Muscle of leg (tissue), 11 donors: ENCODE measurements around the gene MID2. TPM values are rescaled to one million over a fixed set of nuclear protein-coding genes. Genes with fewer than 3 reads are reported as not detected.

ENCODE experiments used
- DNase-seq: peaks from one replicate; pipeline ENCODE4 v3.0.0; 2013
- H3K27ac ChIP-seq: one replicate; pipeline ENCODE4 v1.5.1; 2013; ENCODE audit warnings: mild to moderate bottlenecking, low read length, control low read depth
- H3K27me3 ChIP-seq: one replicate; pipeline ENCODE4 v1.6.1; 2013; ENCODE audit warnings: low read length; ENCODE audit not compliant: control insufficient read depth, insufficient read depth
- H3K36me3 ChIP-seq: one replicate; pipeline ENCODE4 v1.6.1; 2013; ENCODE audit warnings: low read length; ENCODE audit not compliant: control insufficient read depth, insufficient read depth
- H3K4me1 ChIP-seq: one replicate; pipeline ENCODE4 v1.6.1; 2013; ENCODE audit warnings: low read length; ENCODE audit not compliant: control insufficient read depth, insufficient read depth
- H3K4me3 ChIP-seq: one replicate; pipeline ENCODE4 v1.5.1; 2013; ENCODE audit warnings: low read length, control low read depth
- H3K9me3 ChIP-seq: replicated peaks from 2 replicates; pipeline ENCODE4 v1.6.1; 2013; ENCODE audit warnings: low read depth, low read length; ENCODE audit not compliant: control insufficient read depth
- WGBS: methylation state at CpG from one replicate; pipeline ENCODE4 v1.1.5; 2013; ENCODE audit warnings: missing lambda C conversion rate; ENCODE audit not compliant: insufficient coverage; 5-methylcytosine and 5-hydroxymethylcytosine counted together
- polyA plus RNA-seq, 8 donors: library from polyadenylated mRNA; unstranded; fragments of 120-200 nt; gene quantifications; one replicate each; pipeline versions ENCODE4 v1.2.1 to v1.2.3, GENCODE V29; 2013; ENCODE audit warnings: inconsistent platforms in 1 of 8, low replicate concordance in 1 of 8; ENCODE audit not compliant: insufficient read length in 8 of 8, insufficient read depth in 1 of 8
- total RNA-seq: library from RNA; stranded (reverse); fragments of 120-200 nt; gene quantifications from one replicate; pipeline ENCODE4 v1.2.4, GENCODE V29; 2013

Gene MID2
- total and polyA plus RNA-seq, 9 donors, result 5.0 to 11.3 (median 6.6) TPM

DNA sequence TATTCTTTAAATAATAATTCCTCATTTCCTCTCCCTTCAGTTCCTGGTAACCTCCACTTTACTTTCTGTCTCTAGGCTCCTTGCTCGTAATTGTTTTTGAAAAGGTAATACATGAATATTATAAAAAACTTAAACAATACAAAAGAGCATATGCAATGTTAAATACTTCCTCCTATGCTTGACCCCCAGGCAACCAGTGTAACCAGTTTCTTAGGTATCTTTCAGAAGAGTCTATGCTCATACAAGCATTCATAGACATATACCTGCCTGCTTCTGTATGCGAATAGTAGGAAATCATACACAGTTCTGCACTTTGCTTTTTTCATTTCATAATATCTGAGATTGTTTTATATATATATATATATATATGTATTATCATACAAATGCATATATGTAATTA, 2.6 kb upstream of the MID2 start:
- Histone ChIP-seq H3K27ac (no peak overlapping the region), H3K4me1 (peaks cover 7% of the 10 kb centered on the region), H3K4me3 (no peak overlapping the region), H3K27me3 (peaks cover 30% of the 10 kb centered on the region), H3K36me3 (no peaks in the 10 kb centered on the region), H3K9me3 (peaks cover 11% of the 10 kb centered on the region)
- DNase-seq, result no peak
- no CpG with 5 or more reads among the region's 2 CpGs for WGBS

DNA sequence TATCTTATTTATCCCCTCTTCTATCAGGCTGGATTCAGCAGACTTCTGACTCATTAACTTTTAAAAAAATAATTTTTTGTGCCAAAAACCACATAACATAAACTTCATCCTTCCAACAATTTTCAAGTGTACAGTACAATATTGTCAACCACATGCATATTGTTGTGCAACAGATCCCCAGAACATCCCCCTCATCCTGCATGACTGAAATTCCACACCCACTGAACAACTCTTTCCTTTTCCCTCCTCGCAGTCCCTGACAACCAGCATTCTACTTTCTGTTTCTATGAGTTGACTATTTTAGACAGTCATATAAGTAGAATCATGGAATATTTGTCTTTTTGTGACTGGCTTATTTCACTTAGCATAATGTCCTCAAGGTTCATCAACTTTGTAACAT, 2.2 kb upstream of the MID2 start:
- no CpG with 5 or more reads among the region's 1 CpG for WGBS
- Histone ChIP-seq H3K9me3 (peaks cover 10% of the 10 kb centered on the region), H3K4me1 (peaks cover 7% of the 10 kb centered on the region), H3K4me3 (no peak overlapping the region), H3K36me3 (no peaks in the 10 kb centered on the region), H3K27ac (no peak overlapping the region), H3K27me3 (peaks cover 34% of the 10 kb centered on the region)
- DNase-seq, result peak; percentile 30

DNA sequence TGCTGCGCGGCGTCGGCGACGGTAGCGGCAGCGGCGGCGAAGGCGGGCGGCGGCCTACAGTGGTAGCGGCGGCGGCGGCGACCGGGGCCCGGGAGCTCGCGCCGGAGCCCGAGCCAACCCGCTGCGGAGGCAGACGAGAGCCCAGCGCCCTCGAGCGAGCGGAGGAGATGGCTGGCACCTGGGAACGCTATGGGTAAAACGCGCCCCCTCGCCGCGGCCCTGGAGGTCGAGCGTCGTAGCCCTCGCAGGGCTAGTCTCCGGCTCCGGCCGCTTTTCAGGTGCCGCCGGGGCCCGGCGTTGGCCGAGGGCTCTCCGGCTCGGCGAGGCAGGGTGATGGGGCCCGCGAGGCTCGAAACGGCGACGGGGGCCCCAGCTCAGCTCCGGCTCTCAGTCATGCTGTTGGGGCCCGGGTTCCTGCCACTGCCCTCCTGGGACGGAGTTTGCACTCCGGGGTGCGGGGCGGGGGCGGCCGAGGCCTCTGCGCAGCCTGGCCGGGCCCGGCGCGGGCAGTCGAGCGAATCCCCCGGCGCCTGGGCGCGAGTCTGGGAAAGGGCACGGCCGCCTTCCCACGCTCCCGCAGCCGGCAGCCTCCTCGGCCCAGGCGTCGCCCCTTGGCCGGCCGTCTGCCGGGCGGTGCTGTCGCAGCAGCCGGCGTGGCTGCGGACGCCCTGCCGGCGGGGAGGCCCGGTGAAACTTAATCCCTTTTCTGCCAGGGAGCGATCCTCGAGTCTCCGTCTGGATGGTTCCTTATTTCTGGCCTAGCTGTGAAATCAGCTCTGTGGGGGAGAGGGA, 768 bp downstream of the MID2 start:
- WGBS, result 32% methylated on average over 98 of the region's 100 CpGs
- peak overlapping the region; percentile 85 for H3K27ac ChIP-seq
- peak; percentile 57 for DNase-seq
- peak overlapping the region; percentile 43 for H3K4me3 ChIP-seq
- no peaks in the 10 kb centered on the region for H3K9me3 ChIP-seq
- H3K4me1 ChIP-seq, result peaks cover 7% of the 10 kb centered on the region
- H3K36me3 ChIP-seq, result no peaks in the 10 kb centered on the region
- peaks cover 35% of the 10 kb centered on the region for H3K27me3 ChIP-seq

DNA sequence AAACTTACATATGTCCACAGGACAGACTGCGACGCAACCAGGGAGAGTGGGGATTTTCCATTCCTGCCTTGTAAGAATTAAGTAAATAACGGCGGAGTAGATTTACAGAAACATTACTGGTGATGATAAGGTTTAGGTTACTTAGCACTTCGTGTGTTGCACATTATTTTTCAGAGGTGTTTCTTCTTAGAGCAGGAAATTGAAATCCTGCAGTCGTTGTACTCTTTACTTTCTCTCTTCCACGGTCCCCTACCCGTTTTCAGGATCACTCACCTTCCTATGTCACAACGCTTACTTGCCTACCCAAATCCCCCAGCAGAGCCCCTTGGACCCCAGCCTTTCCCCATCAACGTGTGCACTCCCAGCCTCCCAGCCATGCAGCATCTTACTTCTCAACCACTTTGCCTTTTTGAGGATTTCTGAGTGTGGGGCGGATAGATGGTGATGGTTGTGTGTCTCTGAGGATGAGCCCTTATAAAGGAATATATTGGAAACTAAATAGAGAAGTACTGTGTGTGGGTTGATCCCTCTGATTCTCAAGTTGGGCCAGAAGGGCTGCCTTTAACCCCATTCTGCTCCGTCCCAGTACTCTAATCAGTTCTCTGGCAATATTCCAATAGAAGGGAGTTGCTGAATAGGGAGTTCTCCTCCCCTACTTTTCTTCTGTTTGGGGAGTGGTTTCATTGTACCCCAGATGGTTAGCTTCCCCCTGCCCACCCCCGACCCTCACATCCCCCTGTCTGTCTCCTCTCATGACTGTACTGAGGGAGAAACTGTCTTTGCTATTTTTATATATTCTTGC, 1.6 kb downstream of the MID2 start:
- peak; percentile 8 for DNase-seq
- no peaks in the 10 kb centered on the region for H3K36me3 ChIP-seq
- H3K27ac ChIP-seq, result peak overlapping the region; percentile 52
- peaks cover 7% of the 10 kb centered on the region for H3K4me1 ChIP-seq
- H3K4me3 ChIP-seq, result peak overlapping the region; percentile 33
- peaks cover 31% of the 10 kb centered on the region for H3K27me3 ChIP-seq
- WGBS, result 53% methylated on average over 6 of the region's 13 CpGs
- no peaks in the 10 kb centered on the region for H3K9me3 ChIP-seq

DNA sequence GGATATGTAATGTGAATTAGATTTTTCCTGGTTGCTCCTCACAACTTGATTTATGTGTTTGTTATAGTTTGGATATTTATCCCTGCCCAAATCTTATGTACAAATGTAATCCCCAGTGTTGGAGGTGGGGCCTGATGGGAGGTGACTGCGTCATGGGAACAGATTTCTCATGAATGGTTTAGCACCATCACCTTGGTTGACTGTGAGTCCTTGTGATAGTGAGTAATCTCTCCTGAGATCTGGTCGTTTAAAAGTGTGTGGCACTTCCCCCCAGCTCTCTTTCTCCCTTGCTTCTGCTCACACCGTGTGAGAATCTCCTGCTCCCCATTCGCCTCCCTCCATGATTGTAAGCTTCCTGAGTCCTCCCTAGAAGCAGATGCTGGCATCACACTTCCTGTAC, 2.2 kb downstream of the MID2 start:
- WGBS, result 54% methylated on average over 2 of the region's 4 CpGs
- Histone ChIP-seq H3K4me1 (peaks cover 7% of the 10 kb centered on the region), H3K27ac (no peak overlapping the region), H3K9me3 (no peaks in the 10 kb centered on the region), H3K27me3 (peaks cover 27% of the 10 kb centered on the region), H3K36me3 (no peaks in the 10 kb centered on the region), H3K4me3 (no peak overlapping the region)
- DNase-seq, result no peak

DNA sequence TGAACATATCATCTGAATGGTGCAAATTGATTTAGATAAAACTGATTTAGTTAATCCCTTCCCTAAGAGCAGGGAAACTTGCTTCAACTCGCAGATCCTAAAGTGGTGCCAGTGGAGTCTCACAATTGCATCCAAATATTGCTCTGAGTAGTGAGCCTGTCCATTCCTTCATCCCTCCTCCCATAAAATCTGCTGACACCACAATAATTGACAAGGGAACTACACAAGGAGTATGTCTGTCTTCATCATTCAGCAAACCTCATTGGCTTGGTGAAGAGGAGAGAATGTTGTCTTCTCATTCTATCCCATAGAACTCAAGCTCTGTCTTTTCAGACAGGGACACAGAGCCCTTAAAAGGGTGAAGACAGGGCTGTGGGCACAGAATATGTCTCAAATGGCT, 4.2 kb downstream of the MID2 start:
- no peaks in the 10 kb centered on the region for H3K36me3 ChIP-seq
- no peak overlapping the region for H3K4me3 ChIP-seq
- H3K27me3 ChIP-seq, result peaks cover 26% of the 10 kb centered on the region
- DNase-seq, result no peak
- peaks cover 7% of the 10 kb centered on the region for H3K4me1 ChIP-seq
- no peak overlapping the region for H3K27ac ChIP-seq
- H3K9me3 ChIP-seq, result no peaks in the 10 kb centered on the region
- 80% methylated on average over 1 of the region's 1 CpG for WGBS

DNA sequence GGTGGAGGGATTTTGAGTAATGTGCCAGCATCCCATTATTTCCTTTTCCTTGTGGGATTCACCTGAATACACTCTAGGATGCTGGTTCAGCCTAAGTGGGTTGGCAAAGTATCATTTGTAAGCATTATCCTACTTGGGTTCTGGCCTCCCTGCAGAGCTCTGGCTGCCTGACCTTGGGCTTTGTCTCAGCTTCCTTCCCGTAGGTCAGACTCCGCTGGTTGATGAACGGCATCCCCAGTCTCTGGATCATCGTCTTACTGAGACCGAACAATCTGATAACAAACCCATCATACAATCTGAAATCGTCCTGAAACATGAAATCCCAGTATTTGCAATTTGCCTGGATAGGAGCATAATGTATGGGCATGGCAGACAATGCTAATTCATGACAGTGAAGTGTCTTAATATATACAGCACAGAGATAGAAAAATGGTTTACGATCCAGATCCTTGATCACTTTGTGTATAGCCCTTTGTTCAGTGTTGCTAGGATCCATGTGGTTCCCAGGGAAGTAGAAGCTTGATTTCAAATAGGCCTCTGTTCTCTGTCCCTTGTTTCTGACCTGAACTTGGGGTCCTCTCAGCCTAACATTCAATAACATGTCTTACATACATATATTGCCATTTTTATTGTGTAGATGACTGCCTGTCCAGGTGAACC, 5.5 kb downstream of the MID2 start:
- no peak overlapping the region for H3K27ac ChIP-seq
- H3K4me1 ChIP-seq, result peaks cover 7% of the 10 kb centered on the region
- WGBS, result 84% methylated on average over 4 of the region's 7 CpGs
- no peaks in the 10 kb centered on the region for H3K36me3 ChIP-seq
- no peak overlapping the region for H3K4me3 ChIP-seq
- no peaks in the 10 kb centered on the region for H3K9me3 ChIP-seq
- no peak for DNase-seq
- peaks cover 20% of the 10 kb centered on the region for H3K27me3 ChIP-seq

DNA sequence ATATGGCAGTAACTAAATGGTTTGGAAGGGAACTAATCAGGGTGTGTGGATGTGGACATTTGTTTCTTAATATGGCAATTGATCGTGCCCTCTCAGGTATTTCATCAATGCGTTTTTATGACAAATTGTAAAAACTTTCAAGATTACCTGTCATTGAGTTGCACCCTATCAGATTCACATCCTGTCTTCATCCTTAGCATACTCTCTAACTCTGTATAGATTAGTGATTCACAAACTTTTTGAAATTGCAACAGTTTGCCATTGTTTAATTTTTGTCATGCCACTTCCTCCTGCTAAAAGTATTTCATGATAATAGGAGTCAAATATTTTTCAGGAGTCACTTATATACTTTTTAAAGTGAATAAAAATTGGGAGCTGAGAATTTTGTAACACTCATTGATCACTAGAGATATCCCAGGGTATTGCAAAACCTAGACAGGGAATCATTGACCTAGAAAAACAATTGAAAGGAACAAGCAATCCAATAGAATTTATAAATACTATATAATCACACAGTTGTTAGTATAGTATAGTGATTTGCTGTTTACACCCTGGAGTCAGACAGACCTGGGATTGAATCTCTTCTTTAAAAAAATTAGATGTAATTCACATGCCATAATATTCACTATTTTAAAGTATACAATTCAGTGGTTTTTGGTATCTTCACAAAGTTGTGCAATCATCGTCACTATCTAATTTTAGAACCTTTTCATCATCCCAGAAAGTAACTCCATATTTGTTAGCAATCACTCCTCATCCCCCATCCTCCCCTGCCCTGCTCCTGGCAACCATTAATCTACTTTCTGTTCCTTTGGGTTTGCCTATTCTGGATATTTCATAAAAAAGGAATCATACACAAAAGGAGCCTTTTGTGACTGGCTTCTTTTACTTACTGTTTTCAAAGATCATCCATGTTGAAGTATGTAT, 8.9 kb downstream of the MID2 start:
- peaks cover 4% of the 10 kb centered on the region for H3K27me3 ChIP-seq
- H3K27ac ChIP-seq, result no peak overlapping the region
- DNase-seq, result no peak
- H3K9me3 ChIP-seq, result no peaks in the 10 kb centered on the region
- WGBS, result 60% methylated on average over 1 of the region's 3 CpGs
- H3K4me1 ChIP-seq, result no peaks in the 10 kb centered on the region
- no peaks in the 10 kb centered on the region for H3K36me3 ChIP-seq
- H3K4me3 ChIP-seq, result no peak overlapping the region

DNA sequence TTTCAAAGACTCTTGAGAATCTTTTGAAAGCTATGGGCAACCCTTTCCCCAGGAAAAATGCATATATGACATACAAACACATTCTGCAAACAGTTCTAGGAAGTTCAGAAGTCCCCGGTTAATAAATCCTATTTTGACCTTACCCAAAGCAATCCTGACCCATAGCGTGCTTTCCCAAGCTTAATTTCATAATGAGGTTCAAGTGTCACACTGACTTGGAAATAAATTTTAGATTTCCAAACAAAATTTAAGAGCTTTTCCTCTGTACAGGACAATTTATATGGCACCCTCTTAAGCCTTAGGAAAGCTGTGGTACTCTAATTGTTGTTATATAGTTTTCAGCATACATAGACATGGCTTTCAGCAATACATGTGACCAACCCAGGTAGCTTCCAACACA, 11.3 kb downstream of the MID2 start:
- Histone ChIP-seq H3K27ac (no peak overlapping the region), H3K36me3 (peaks cover 3% of the 10 kb centered on the region), H3K27me3 (peaks cover 13% of the 10 kb centered on the region), H3K4me1 (no peaks in the 10 kb centered on the region), H3K9me3 (no peaks in the 10 kb centered on the region), H3K4me3 (no peak overlapping the region)
- no peak for DNase-seq
- WGBS, result no CpG with 5 or more reads among the region's 2 CpGs
